Upper lobe of left lung (tissue), 6 donors: ENCODE data around the gene DVL3. TPM values are rescaled to one million over a fixed set of nuclear protein-coding genes. Genes with fewer than 3 reads are reported as not detected.

Experiments used
- ATAC-seq, 2 donors: fragments of 200-7000 bp; cut with Tn5 transposase; one replicate each; pipeline ENCODE4 v1.9.1; 2022; ENCODE audit warnings: mild to moderate bottlenecking in 2 of 2, moderate library complexity in 2 of 2; ENCODE audit not compliant: low FRiP score in 2 of 2
- DNase-seq, 2 donors: peaks; one replicate each; pipeline ENCODE4 v3.0.0-alpha.2; 2019 to 2020
- H3K27ac ChIP-seq, 4 donors: fragments of 200-600 bp; sonication (generic); one replicate each; pipeline ENCODE4 v1.5.1; 2016 to 2019
- H3K27me3 ChIP-seq, 4 donors: fragments of 200-600 bp; sonication (generic); one replicate each; pipeline ENCODE4 v1.5.1; 2017 to 2019
- H3K36me3 ChIP-seq, 4 donors: fragments of 200-600 bp; sonication (generic); one replicate each; pipeline ENCODE4 v1.5.1; 2016 to 2019
- H3K4me1 ChIP-seq, 4 donors: fragments of 200-600 bp; sonication (generic); one replicate each; pipeline ENCODE4 v1.5.1; 2018 to 2019
- H3K4me3 ChIP-seq, 4 donors: fragments of 200-600 bp; sonication (generic); one replicate each; pipeline ENCODE4 v1.5.1; 2017 to 2019; ENCODE audit warnings: mild to moderate bottlenecking in 2 of 4, moderate library complexity in 1 of 4
- H3K9me3 ChIP-seq, 4 donors: fragments of 200-600 bp; sonication (generic); one replicate each; pipeline ENCODE4 v1.5.1; 2018 to 2019
- EP300 ChIP-seq, 4 donors: sonication (generic); formaldehyde crosslinking; IDR thresholded peaks; one replicate each; pipeline ENCODE4 v1.5.1; 2017; ENCODE audit warnings: antibody characterized with exemption in 4 of 4, control low read depth in 2 of 4
- POLR2A ChIP-seq, 4 donors: fragments of 450-650 bp; IDR thresholded peaks; one replicate each; pipeline ENCODE4 v1.5.1; 2016 to 2017; ENCODE audit warnings: antibody characterized with exemption in 4 of 4, mild to moderate bottlenecking in 2 of 4
- POLR2AphosphoS5 ChIP-seq, 2 donors: sonication (generic); formaldehyde crosslinking; IDR thresholded peaks; one replicate each; pipeline ENCODE4 v1.5.1; 2017; ENCODE audit warnings: antibody characterized with exemption in 2 of 2
- WGBS, 2 donors: methylation state at CpG; one replicate each; pipeline ENCODE4 v1.1.5; 2017 to 2018; 5-methylcytosine and 5-hydroxymethylcytosine counted together
- total RNA-seq, 6 donors: library from RNA; depleted of rRNA in 4 of 6; stranded (reverse); fragments of >200 nt in 4 of 6; gene quantifications; one replicate each; pipeline versions ENCODE4 v1.1.0 to v1.2.1, GENCODE V29; 2016 to 2021
- TF ChIP-seq, protein P1 (sequence below), 6 experiments: fragments of 450-650 bp in 4 of 6; fragments of 200-600 bp in 2 of 6; sonication (generic) in 2 of 6; IDR thresholded peaks; one replicate each; pipeline ENCODE4 v1.5.1; 2016 to 2019; ENCODE audit warnings: antibody characterized with exemption in 6 of 6
- donor health status: DM: no; HTN: no; CAD: no; lungs with moderate emphysema.
- donor health status: DM: no; HTN: yes; CAD: no; lungs with severe emphysema.

DVL3 gene
- total RNA-seq, 6 donors from 2014 or later = 36.5 to 106 (median 62.8) TPM

DNA sequence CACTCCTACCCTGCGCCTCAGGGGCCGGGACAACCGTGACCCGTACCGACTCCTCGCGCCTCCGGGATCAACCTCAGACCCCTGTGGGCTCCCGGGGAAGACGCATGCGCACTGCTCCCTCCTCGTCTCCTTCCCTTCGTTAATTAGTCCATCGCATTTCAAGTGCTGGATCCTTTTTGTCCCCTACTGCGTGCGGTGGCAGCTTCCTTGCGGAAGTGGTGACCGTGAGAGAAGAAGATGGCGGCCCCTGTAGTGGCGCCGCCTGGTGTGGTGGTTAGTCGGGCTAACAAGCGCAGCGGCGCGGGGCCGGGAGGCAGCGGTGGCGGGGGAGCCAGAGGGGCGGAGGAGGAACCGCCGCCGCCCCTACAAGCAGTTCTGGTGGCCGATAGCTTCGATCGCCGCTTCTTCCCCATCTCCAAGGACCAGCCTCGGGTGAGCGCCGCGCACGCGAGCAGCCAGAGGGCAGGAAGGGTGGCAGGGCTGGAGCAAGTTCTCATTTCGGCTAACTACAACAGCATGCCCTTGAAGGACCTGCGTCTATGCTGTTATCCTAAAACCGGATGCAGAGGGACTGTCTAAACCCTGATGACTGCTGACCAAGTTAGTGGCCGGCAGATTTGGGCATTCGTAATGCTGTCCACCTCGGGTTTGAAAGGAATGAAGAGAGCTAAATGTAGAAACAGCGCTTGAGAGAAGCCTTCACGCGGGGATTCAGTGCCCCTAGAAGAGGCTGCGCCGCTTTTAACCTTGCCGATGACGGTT lies 19.8 kb upstream of the DVL3 start, which contains the start of gene EIF2B5:
EIF2B5 (plus strand) TSS at position 210 of the 762 bp plus-strand sequence; CDS start at position 238, 28 bp downstream.
- no peaks in the 10 kb centered on the region for H3K27me3 ChIP-seq
- 0% methylated on average over 42 to 56 of the region's 56 CpGs for WGBS, 2 donors
- no peaks in the 10 kb centered on the region for H3K9me3 ChIP-seq
- peak within 1 kb of the TSS; percentile 88 to 96 (median 92) for H3K27ac ChIP-seq
- H3K36me3 ChIP-seq = peaks cover 0 to 22% (median 10%) of the 10 kb centered on the region in 4 donors
- peak in 3 of 4 donors; percentile 44 to 79 (median 66) for TF ChIP-seq POLR2A (IDR thresholded peaks at IDR 0.05)
- peak; percentile 89 to 96 for TF ChIP-seq POLR2AphosphoS5 (IDR thresholded peaks at IDR 0.05)
- TF ChIP-seq, protein P1, sequence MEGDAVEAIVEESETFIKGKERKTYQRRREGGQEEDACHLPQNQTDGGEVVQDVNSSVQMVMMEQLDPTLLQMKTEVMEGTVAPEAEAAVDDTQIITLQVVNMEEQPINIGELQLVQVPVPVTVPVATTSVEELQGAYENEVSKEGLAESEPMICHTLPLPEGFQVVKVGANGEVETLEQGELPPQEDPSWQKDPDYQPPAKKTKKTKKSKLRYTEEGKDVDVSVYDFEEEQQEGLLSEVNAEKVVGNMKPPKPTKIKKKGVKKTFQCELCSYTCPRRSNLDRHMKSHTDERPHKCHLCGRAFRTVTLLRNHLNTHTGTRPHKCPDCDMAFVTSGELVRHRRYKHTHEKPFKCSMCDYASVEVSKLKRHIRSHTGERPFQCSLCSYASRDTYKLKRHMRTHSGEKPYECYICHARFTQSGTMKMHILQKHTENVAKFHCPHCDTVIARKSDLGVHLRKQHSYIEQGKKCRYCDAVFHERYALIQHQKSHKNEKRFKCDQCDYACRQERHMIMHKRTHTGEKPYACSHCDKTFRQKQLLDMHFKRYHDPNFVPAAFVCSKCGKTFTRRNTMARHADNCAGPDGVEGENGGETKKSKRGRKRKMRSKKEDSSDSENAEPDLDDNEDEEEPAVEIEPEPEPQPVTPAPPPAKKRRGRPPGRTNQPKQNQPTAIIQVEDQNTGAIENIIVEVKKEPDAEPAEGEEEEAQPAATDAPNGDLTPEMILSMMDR (IDR thresholded peaks at IDR 0.05) = peak in 5 of 6 experiments; percentile 29 to 67 (median 36)
- peak in 1 of 4 donors; percentile 74 for TF ChIP-seq EP300 (IDR thresholded peaks at IDR 0.05)
- H3K4me3 ChIP-seq = peak within 1 kb of the TSS; percentile 88 to 95 (median 90)
- ATAC-seq (peak; percentile 96 to 97), DNase-seq (peak; percentile 92)
- H3K4me1 ChIP-seq = peaks cover 11 to 28% (median 18%) of the 10 kb centered on the region in 4 donors

DNA sequence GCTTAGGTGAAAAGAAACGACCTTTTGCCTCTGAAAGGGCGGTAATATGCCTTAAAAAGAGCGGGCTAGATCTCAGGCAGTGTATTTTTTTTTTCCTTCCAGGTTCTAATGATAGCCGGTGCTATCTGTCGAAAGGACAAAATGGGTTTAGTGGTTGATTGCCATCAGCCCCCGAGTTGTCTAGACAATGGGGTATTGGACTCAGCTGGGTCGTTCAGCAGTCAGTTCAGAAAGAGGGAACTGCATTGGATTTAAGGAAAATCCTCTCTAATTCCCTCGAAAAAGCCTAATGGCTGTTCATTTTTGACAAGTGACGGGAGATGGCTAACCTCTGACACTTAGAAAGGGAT lies 19.3 kb upstream of the DVL3 start:
- TF ChIP-seq POLR2AphosphoS5 (IDR thresholded peaks at IDR 0.05) (no peak), POLR2A (IDR thresholded peaks at IDR 0.05) (no peak), EP300 (IDR thresholded peaks at IDR 0.05) (no peak)
- TF ChIP-seq, protein P1 (IDR thresholded peaks at IDR 0.05) = no peak
- Histone ChIP-seq H3K27me3 (no peaks in the 10 kb centered on the region), H3K27ac (peak overlapping the region; percentile 88 to 96 (median 92)), H3K4me3 (peak overlapping the region; percentile 88 to 95 (median 90)), H3K36me3 (peaks cover 5 to 28% (median 15%) of the 10 kb centered on the region in 4 donors), H3K4me1 (peaks cover 11 to 28% (median 18%) of the 10 kb centered on the region in 4 donors), H3K9me3 (no peaks in the 10 kb centered on the region)
- DNase-seq = no peak
- no peak for ATAC-seq
- WGBS, 2 donors = 2 to 3% methylated on average over 9 of the region's 9 CpGs

DNA sequence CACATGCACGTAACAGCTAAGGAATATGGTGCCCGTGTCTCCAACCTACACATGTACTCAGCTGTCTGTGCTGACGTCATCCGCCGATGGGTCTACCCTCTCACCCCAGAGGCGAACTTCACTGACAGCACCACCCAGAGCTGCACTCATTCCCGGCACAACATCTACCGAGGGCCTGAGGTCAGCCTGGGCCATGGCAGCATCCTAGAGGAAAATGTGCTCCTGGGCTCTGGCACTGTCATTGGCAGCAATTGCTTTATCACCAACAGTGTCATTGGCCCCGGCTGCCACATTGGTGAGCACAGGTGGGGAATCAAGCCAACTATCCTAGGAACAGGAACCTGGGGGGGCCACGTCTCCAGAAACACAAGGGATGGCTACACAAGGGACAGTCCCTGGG lies 14.7 kb upstream of the DVL3 start:
- ATAC-seq = no peak
- WGBS, 2 donors = 92 to 93% methylated on average over 9 to 10 of the region's 10 CpGs

DNA sequence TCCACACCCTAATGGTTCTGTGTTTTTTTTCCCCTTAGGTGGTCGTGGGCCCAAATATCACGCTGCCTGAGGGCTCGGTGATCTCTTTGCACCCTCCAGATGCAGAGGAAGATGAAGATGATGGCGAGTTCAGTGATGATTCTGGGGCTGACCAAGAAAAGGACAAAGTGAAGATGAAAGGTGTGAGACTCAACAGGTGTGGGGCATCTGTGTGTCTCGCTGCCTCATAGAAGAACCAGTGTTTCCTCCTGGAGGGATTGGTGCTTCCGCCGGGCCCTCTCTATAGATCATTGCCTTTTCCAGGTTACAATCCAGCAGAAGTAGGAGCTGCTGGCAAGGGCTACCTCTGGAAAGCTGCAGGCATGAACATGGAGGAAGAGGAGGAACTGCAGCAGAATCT lies 13.0 kb upstream of the DVL3 start:
- 97 to 98% methylated on average over 6 to 7 of the region's 7 CpGs for WGBS, 2 donors
- no peak overlapping the region for H3K27ac ChIP-seq

More for the DNA sequence above, 14.7 kb upstream of the DVL3 start:
- Histone ChIP-seq H3K27ac (no peak overlapping the region), H3K4me1 (peaks cover 11 to 18% (median 16%) of the 10 kb centered on the region in 4 donors), H3K9me3 (no peaks in the 10 kb centered on the region), H3K27me3 (no peaks in the 10 kb centered on the region), H3K36me3 (peaks cover 28 to 74% (median 59%) of the 10 kb centered on the region in 4 donors), H3K4me3 (no peak overlapping the region)
- TF ChIP-seq EP300 (IDR thresholded peaks at IDR 0.05) (no peak), POLR2A (IDR thresholded peaks at IDR 0.05) (no peak)
- DNase-seq = no peak

DNA sequence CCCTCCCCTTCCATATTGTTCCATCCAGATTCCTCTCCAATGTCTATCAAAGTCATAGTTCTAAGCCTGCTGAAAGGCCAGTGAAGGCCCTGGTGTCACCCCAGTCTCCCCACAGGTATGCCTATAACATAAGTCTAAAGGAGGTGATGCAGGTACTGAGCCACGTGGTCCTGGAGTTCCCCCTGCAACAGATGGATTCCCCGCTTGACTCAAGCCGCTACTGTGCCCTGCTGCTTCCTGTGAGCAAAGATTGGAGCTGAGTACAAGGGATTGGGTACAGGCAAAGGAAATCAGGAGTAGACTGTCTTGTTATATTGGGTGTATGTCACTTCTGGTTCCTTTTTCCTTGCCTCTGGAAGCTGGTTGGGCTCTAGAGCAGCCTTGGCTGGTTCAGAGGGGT lies 11.8 kb upstream of the DVL3 start:
- DNase-seq (no peak), ATAC-seq (no peak)
- no peak overlapping the region for H3K4me3 ChIP-seq
- H3K27me3 ChIP-seq = no peaks in the 10 kb centered on the region
- TF ChIP-seq POLR2A (IDR thresholded peaks at IDR 0.05) (no peak), POLR2AphosphoS5 (IDR thresholded peaks at IDR 0.05) (no peak), EP300 (IDR thresholded peaks at IDR 0.05) (no peak)
- TF ChIP-seq, protein P1 (IDR thresholded peaks at IDR 0.05) = no peak
- H3K4me1 ChIP-seq = no peaks in the 10 kb centered on the region
- H3K27ac ChIP-seq = no peak overlapping the region
- H3K36me3 ChIP-seq = peaks cover 28 to 83% (median 69%) of the 10 kb centered on the region in 4 donors
- no peaks in the 10 kb centered on the region for H3K9me3 ChIP-seq
- WGBS, 2 donors = 87% methylated on average over 3 of the region's 3 CpGs

More for the DNA sequence above, 13.0 kb upstream of the DVL3 start:
- no peak for DNase-seq
- Histone ChIP-seq H3K4me1 (peaks cover 0 to 2% (median 2%) of the 10 kb centered on the region in 4 donors), H3K9me3 (no peaks in the 10 kb centered on the region), H3K4me3 (no peak overlapping the region), H3K36me3 (peaks cover 28 to 87% (median 69%) of the 10 kb centered on the region in 4 donors), H3K27me3 (no peaks in the 10 kb centered on the region)
- no peak for ATAC-seq
- TF ChIP-seq POLR2AphosphoS5 (IDR thresholded peaks at IDR 0.05) (no peak), POLR2A (IDR thresholded peaks at IDR 0.05) (no peak), EP300 (IDR thresholded peaks at IDR 0.05) (no peak)
- TF ChIP-seq, protein P1 (IDR thresholded peaks at IDR 0.05) = no peak
